DND-41 (cell line): ENCODE measurements around the gene SEPTIN3.

Source experiments
- ATAC-seq: fragments of 200-7000 bp; cut with Tn5 transposase; 3 replicates; pipeline ENCODE4 v1.9.1; 2021; ENCODE audit warnings: low read depth; ENCODE audit not compliant: insufficient read depth
- DNase-seq: peaks from one replicate; pipeline ENCODE4 v3.0.0-alpha.2; 2020
- H2AFZ ChIP-seq: 2 replicates; pipeline ENCODE4 v1.6.0; 2012; ENCODE audit warnings: low read depth, low read length
- H3K27ac ChIP-seq: 2 replicates; pipeline ENCODE4 v1.5.1; 2012; ENCODE audit warnings: low read length, inconsistent platforms
- H3K27me3 ChIP-seq: fragments of 200-600 bp; sonication (generic); 2 replicates; pipeline ENCODE4 v1.6.0; 2012; ENCODE audit warnings: low read length, mild to moderate bottlenecking, inconsistent platforms; ENCODE audit not compliant: insufficient read depth, poor library complexity
- H3K36me3 ChIP-seq: 2 replicates; pipeline ENCODE4 v1.5.1; 2012; ENCODE audit warnings: low read length, inconsistent platforms; ENCODE audit not compliant: insufficient read depth
- H3K4me1 ChIP-seq: 2 replicates; pipeline ENCODE4 v1.5.1; 2012; ENCODE audit warnings: mild to moderate bottlenecking, low read length; ENCODE audit not compliant: insufficient read depth
- H3K4me2 ChIP-seq: 2 replicates; pipeline ENCODE4 v1.6.0; 2012; ENCODE audit warnings: mild to moderate bottlenecking, moderate library complexity, low read length, inconsistent platforms; ENCODE audit not compliant: insufficient read depth
- H3K4me3 ChIP-seq, 2 experiments: fragments of 200-600 bp in 1 of 2; shearing (Covaris generic) in 1 of 2; 2 replicates each; pipeline ENCODE4 v1.5.1; 2012 to 2016; ENCODE audit warnings: inconsistent platforms in 2 of 2, low read length in 2 of 2, mild to moderate bottlenecking in 2 of 2, low read depth in 1 of 2, moderate library complexity in 1 of 2
- H3K79me2 ChIP-seq: 2 replicates; pipeline ENCODE4 v1.6.0; 2012; ENCODE audit warnings: low read length, inconsistent platforms; ENCODE audit not compliant: insufficient read depth
- H3K9ac ChIP-seq: 2 replicates; pipeline ENCODE4 v1.6.0; 2012; ENCODE audit warnings: low read depth, mild to moderate bottlenecking, inconsistent platforms, low read length, moderate library complexity
- H3K9me3 ChIP-seq: 2 replicates; pipeline ENCODE4 v1.5.1; 2012; ENCODE audit warnings: low read length, moderate library complexity, mild to moderate bottlenecking, inconsistent platforms; ENCODE audit not compliant: insufficient read depth, severe bottlenecking
- H4K20me1 ChIP-seq: 2 replicates; pipeline ENCODE4 v1.6.0; 2012; ENCODE audit warnings: low read length; ENCODE audit not compliant: insufficient read depth
- CTCF ChIP-seq: IDR thresholded peaks from 2 replicates; pipeline ENCODE4 v1.5.1; 2012; ENCODE audit warnings: borderline replicate concordance, low read length, moderate library complexity, mild to moderate bottlenecking; ENCODE audit not compliant: poor library complexity, severe bottlenecking; ENCODE audit errors: extremely low read depth
- EZH2 ChIP-seq: IDR thresholded peaks from 3 replicates; pipeline ENCODE4 v1.6.1; 2012; ENCODE audit warnings: borderline replicate concordance, low read depth, mild to moderate bottlenecking, moderate library complexity, low read length, inconsistent platforms; ENCODE audit not compliant: severe bottlenecking

Gene SEPTIN3

GRCh38 chr22:41957941-41958556 is 11.2 kb upstream of the SEPTIN3 start:
- Histone ChIP-seq H3K36me3 (no peaks in the 10 kb centered on the region), H3K4me3 (no peak overlapping the region), H3K4me1 (0 out of 2 replicates have a peak, but pooled peaks cover 5% of the 10 kb centered on the region), H3K9me3 (no peaks in the 10 kb centered on the region), H3K79me2 (no peaks in the 10 kb centered on the region), H3K9ac (no peak overlapping the region), H3K27ac (no peak overlapping the region), H3K27me3 (no peaks in the 10 kb centered on the region), H2AFZ (no peak overlapping the region), H4K20me1 (peaks cover 4% of the 10 kb centered on the region; the same call in 1 of the 2 replicates), H3K4me2 (no peak overlapping the region)
- ATAC-seq (no peak; the same call in 2 of the 3 replicates), DNase-seq (no peak)
- TF ChIP-seq EZH2: no peak
- no peak for TF ChIP-seq CTCF

- Histone ChIP-seq H3K9me3 (no peaks in the 10 kb centered on the region), H3K4me3 (no peak overlapping the region), H3K36me3 (no peaks in the 10 kb centered on the region), H3K9ac (no peak overlapping the region), H4K20me1 (no peaks in the 10 kb centered on the region), H3K4me2 (no peak overlapping the region), H3K27ac (no peak overlapping the region), H3K4me1 (0 out of 2 replicates have a peak, but pooled peaks cover 5% of the 10 kb centered on the region), H2AFZ (no peak overlapping the region), H3K27me3 (no peaks in the 10 kb centered on the region), H3K79me2 (no peaks in the 10 kb centered on the region)
- TF ChIP-seq EZH2 (no peak), CTCF (no peak)
- DNase-seq: no peak
- no peak for ATAC-seq
Observed at GRCh38 chr22:41963453-41964111, 5.7 kb upstream of the SEPTIN3 start.

GRCh38 chr22:41964112-41964491 is 5.1 kb upstream of the SEPTIN3 start:
- Histone ChIP-seq H3K4me1 (0 out of 2 replicates have a peak, but pooled peaks cover 5% of the 10 kb centered on the region), H3K4me2 (no peak overlapping the region), H3K79me2 (no peaks in the 10 kb centered on the region), H3K4me3 (no peak overlapping the region), H3K36me3 (no peaks in the 10 kb centered on the region), H3K9ac (no peak overlapping the region), H2AFZ (no peak overlapping the region), H4K20me1 (no peaks in the 10 kb centered on the region), H3K27me3 (no peaks in the 10 kb centered on the region), H3K27ac (no peak overlapping the region), H3K9me3 (no peaks in the 10 kb centered on the region)
- ATAC-seq: no peak
- TF ChIP-seq EZH2 (no peak), CTCF (no peak)
- no peak for DNase-seq
